WTC11 (cell line): ENCODE results near the gene PRDX2. TPM values are rescaled to one million over a fixed set of nuclear protein-coding genes. Genes with fewer than 3 reads are reported as not detected.

ENCODE experiments used
- ATAC-seq: fragments of 200-7000 bp; cut with Tn5 transposase; 2 replicates; pipeline ENCODE4 v1.10.0; 2021; ENCODE audit warnings: mild to moderate bottlenecking, moderate library complexity
- CTCF ChIA-PET: fragments of 300-600 bp; sonication (Branson Sonifier 250); formaldehyde crosslinking; loops from one replicate; lab custom pipeline; 2021; ENCODE audit warnings: antibody characterized with exemption; lab: Charles Lee
- POLR2A ChIA-PET: fragments of 350-600 bp; sonication (Branson Sonifier 250); formaldehyde crosslinking; loops from one replicate; lab custom pipeline; 2021; ENCODE audit warnings: antibody characterized with exemption; lab: Charles Lee
- DNase-seq: peaks from one replicate; pipeline ENCODE4 v3.0.0; 2021; ENCODE audit warnings: low spot score
- H3K27ac Mint-ChIP-seq: 2 replicates; pipeline ENCODE4 v1.8.0; 2021; ENCODE audit warnings: mixed read lengths
- H3K27me3 Mint-ChIP-seq: 2 replicates; pipeline ENCODE4 v1.8.0; 2021; ENCODE audit warnings: low read depth, mild to moderate bottlenecking, moderate library complexity, mixed read lengths
- H3K36me3 Mint-ChIP-seq: 2 replicates; pipeline ENCODE4 v1.8.0; 2021; ENCODE audit warnings: mixed read lengths
- H3K4me1 Mint-ChIP-seq: 2 replicates; pipeline ENCODE4 v1.8.0; 2022; ENCODE audit warnings: mixed read lengths
- H3K4me3 Mint-ChIP-seq: 2 replicates; pipeline ENCODE4 v1.8.0; 2021; ENCODE audit warnings: mild to moderate bottlenecking, moderate library complexity, mixed read lengths
- H3K9me3 Mint-ChIP-seq: 2 replicates; pipeline ENCODE4 v1.8.0; 2021; ENCODE audit warnings: mixed read lengths
- ATF1 ChIP-seq: sonication (generic); formaldehyde crosslinking; IDR thresholded peaks from 2 replicates; pipeline ENCODE4 v1.8.1; 2023; ENCODE audit warnings: mild to moderate bottlenecking, moderate library complexity, missing genetic modification reagents
- ATF2 ChIP-seq: sonication (generic); formaldehyde crosslinking; IDR thresholded peaks from 2 replicates; pipeline ENCODE4 v1.8.1; 2022; ENCODE audit warnings: low read depth, missing genetic modification reagents, borderline replicate concordance
- CDX4 ChIP-seq: fragments of 250-450 bp; sonication (Bioruptor Pico); IDR thresholded peaks from 2 replicates; pipeline ENCODE4 v1.9.0; 2021; ENCODE audit warnings: moderate library complexity, mild to moderate bottlenecking, inconsistent platforms, borderline replicate concordance
- CREB1 ChIP-seq: sonication (generic); formaldehyde crosslinking; IDR thresholded peaks from 2 replicates; pipeline ENCODE4 v1.8.0; 2023; ENCODE audit warnings: mild to moderate bottlenecking, missing genetic modification reagents
- E2F5 ChIP-seq: sonication (generic); formaldehyde crosslinking; IDR thresholded peaks from 2 replicates; pipeline ENCODE4 v1.8.1; 2022; ENCODE audit warnings: mild to moderate bottlenecking, moderate library complexity, missing genetic modification reagents
- ELF4 ChIP-seq: sonication (generic); formaldehyde crosslinking; IDR thresholded peaks from 2 replicates; pipeline ENCODE4 v1.8.1; 2022; ENCODE audit warnings: low read depth, mild to moderate bottlenecking, moderate library complexity, missing genetic modification reagents
- ESRRA ChIP-seq: sonication (generic); formaldehyde crosslinking; IDR thresholded peaks from 2 replicates; pipeline ENCODE4 v1.8.1; 2022; ENCODE audit warnings: mild to moderate bottlenecking, missing genetic modification reagents, borderline replicate concordance
- FOXP4 ChIP-seq: sonication (generic); formaldehyde crosslinking; IDR thresholded peaks from 2 replicates; pipeline ENCODE4 v1.8.0; 2022; ENCODE audit warnings: mild to moderate bottlenecking, missing genetic modification reagents
- GABPB1 ChIP-seq: sonication (generic); formaldehyde crosslinking; IDR thresholded peaks from 2 replicates; pipeline ENCODE4 v1.8.1; 2023; ENCODE audit warnings: mild to moderate bottlenecking, missing genetic modification reagents
- HMGXB4 ChIP-seq: sonication (generic); formaldehyde crosslinking; IDR thresholded peaks from 2 replicates; pipeline ENCODE4 v1.8.1; 2023; ENCODE audit warnings: mild to moderate bottlenecking, moderate library complexity, missing genetic modification reagents
- JUN ChIP-seq: sonication (generic); formaldehyde crosslinking; IDR thresholded peaks from 2 replicates; pipeline ENCODE4 v1.8.0; 2023; ENCODE audit warnings: mild to moderate bottlenecking, missing genetic modification reagents
- NFATC4 ChIP-seq: fragments of 250-450 bp; sonication (Bioruptor Pico); IDR thresholded peaks from 2 replicates; pipeline ENCODE4 v1.9.0; 2021; ENCODE audit warnings: mild to moderate bottlenecking
- NR3C1 ChIP-seq: sonication (generic); formaldehyde crosslinking; conservative IDR thresholded peaks from 2 replicates; pipeline ENCODE4 v1.8.1; 2023; ENCODE audit warnings: low read depth, mild to moderate bottlenecking, missing genetic modification reagents
- SMAD4 ChIP-seq: sonication (generic); formaldehyde crosslinking; IDR thresholded peaks from 2 replicates; pipeline ENCODE4 v1.8.0; 2022; ENCODE audit warnings: mild to moderate bottlenecking, missing genetic modification reagents
- TEAD1 ChIP-seq: sonication (generic); formaldehyde crosslinking; IDR thresholded peaks from 2 replicates; pipeline ENCODE4 v1.8.0; 2022; ENCODE audit warnings: mild to moderate bottlenecking, missing genetic modification reagents
- TEAD4 ChIP-seq: sonication (generic); formaldehyde crosslinking; IDR thresholded peaks from 2 replicates; pipeline ENCODE4 v1.8.0; 2022; ENCODE audit warnings: mild to moderate bottlenecking, missing genetic modification reagents
- TP53 ChIP-seq: sonication (generic); formaldehyde crosslinking; IDR thresholded peaks from 2 replicates; pipeline ENCODE4 v1.8.1; 2023; ENCODE audit warnings: mild to moderate bottlenecking, missing genetic modification reagents
- USF1 ChIP-seq: sonication (generic); formaldehyde crosslinking; IDR thresholded peaks from 2 replicates; pipeline ENCODE4 v1.8.0; 2022; ENCODE audit warnings: mild to moderate bottlenecking, missing genetic modification reagents
- USF2 ChIP-seq: sonication (generic); formaldehyde crosslinking; IDR thresholded peaks from 2 replicates; pipeline ENCODE4 v1.8.1; 2023; ENCODE audit warnings: mild to moderate bottlenecking, missing genetic modification reagents, moderate library complexity
- ZBTB21 ChIP-seq: sonication (generic); formaldehyde crosslinking; IDR thresholded peaks from 2 replicates; pipeline ENCODE4 v1.8.1; 2023; ENCODE audit warnings: mild to moderate bottlenecking, missing genetic modification reagents, borderline replicate concordance
- ZNF138 ChIP-seq: sonication (generic); formaldehyde crosslinking; conservative IDR thresholded peaks from 2 replicates; pipeline ENCODE4 v1.8.1; 2022; ENCODE audit warnings: mild to moderate bottlenecking, moderate library complexity, missing genetic modification reagents
- ZNF263 ChIP-seq: sonication (generic); formaldehyde crosslinking; IDR thresholded peaks from 2 replicates; pipeline ENCODE4 v1.8.1; 2022; ENCODE audit warnings: low read depth, mild to moderate bottlenecking, moderate library complexity, missing genetic modification reagents
- total RNA-seq: library from RNA; stranded (reverse); gene quantifications from 3 replicates; pipeline ENCODE4 v1.2.3, GENCODE V29; 2021

PRDX2 gene
- total RNA-seq, 1 experiment from 2014 or later, result 378 TPM

GRCh38 chr19:12792853-12793289 lies 8.7 kb downstream of the PRDX2 start:
- Mint-ChIP-seq H3K36me3 (peaks cover 5% of the 10 kb centered on the region), H3K4me1 (peaks cover 39% of the 10 kb centered on the region), H3K27me3 (peaks cover 32% of the 10 kb centered on the region), H3K4me3 (peak overlapping the region; percentile 84), H3K9me3 (no peaks in the 10 kb centered on the region), H3K27ac (no peak overlapping the region)
- DNase-seq (no peak), ATAC-seq (no peak)
- CTCF ChIA-PET, result interaction anchor here (0.6 to 14.0 kb wide), 17 partner anchors 8 to 173 kb away, joined by 3 to 341 read pairs (median 5); partner anchors contain the start of genes HOOK2, PRDX2, RNASEH2A and THSD8
- TF ChIP-seq ELF4 (CRISPR knock-in tag) (no peak), HMGXB4 (CRISPR knock-in tag) (0 out of 2 replicates have a peak, but pooled peaks have one; percentile 5)
- POLR2A ChIA-PET, result interaction anchor here (0.6 to 3.1 kb wide), 15 partner anchors 9 to 112 kb away, joined by 3 to 29 read pairs (median 4); partner anchors contain the start of genes HOOK2, PRDX2, RNASEH2A and THSD8

GRCh38 chr19:12792051-12792852 lies 9.3 kb downstream of the PRDX2 start:
- Mint-ChIP-seq H3K9me3 (no peaks in the 10 kb centered on the region), H3K27ac (no peak overlapping the region)
- CTCF ChIA-PET, result interaction anchor here (0.6 to 14.0 kb wide), 19 partner anchors 9 to 1328 kb away, joined by 3 to 341 read pairs (median 4); partner anchors contain the start of genes HOOK2, PRDX2 and THSD8
- TF ChIP-seq ZNF138 (CRISPR knock-in tag) (no peak), ESRRA (CRISPR knock-in tag) (peak; percentile 86), ZBTB21 (CRISPR knock-in tag) (no peak), USF2 (CRISPR knock-in tag) (peak; percentile 79), TP53 (CRISPR knock-in tag) (no peak), SMAD4 (no peak), USF1 (peak; percentile 57), GABPB1 (0 out of 2 replicates have a peak, but pooled peaks have one; percentile 28), CREB1 (CRISPR knock-in tag) (peak; percentile 74; the same call in 1 of the 2 replicates), ATF1 (no peak), ATF2 (CRISPR knock-in tag) (no peak), HMGXB4 (CRISPR knock-in tag) (peak; percentile 74; the same call in 1 of the 2 replicates), FOXP4 (CRISPR knock-in tag) (0 out of 2 replicates have a peak, but pooled peaks have one; percentile 66), CDX4 (CRISPR knock-in tag) (no peak), E2F5 (CRISPR knock-in tag) (no peak), NR3C1 (CRISPR knock-in tag) (no peak), NFATC4 (no peak), TEAD4 (CRISPR knock-in tag) (no peak), TEAD1 (CRISPR knock-in tag) (no peak), JUN (0 out of 2 replicates have a peak, but pooled peaks have one; percentile 23), ZNF263 (CRISPR knock-in tag) (0 out of 2 replicates have a peak, but pooled peaks have one; percentile 24)

More at GRCh38 chr19:12792051-12792852, 9.3 kb downstream of the PRDX2 start:
- peak; percentile 80 for DNase-seq
- Mint-ChIP-seq H3K36me3 (peaks cover 4% of the 10 kb centered on the region; the same call in 1 of the 2 replicates), H3K4me3 (peak overlapping the region; percentile 84), H3K27me3 (peaks cover 32% of the 10 kb centered on the region), H3K4me1 (peaks cover 39% of the 10 kb centered on the region)
- ATAC-seq, result no peak
- POLR2A ChIA-PET, result interaction anchor here (0.6 to 3.1 kb wide), 16 partner anchors 9 to 173 kb away, joined by 3 to 29 read pairs (median 3); partner anchors contain the start of genes DNASE2, HOOK2, PRDX2 and RNASEH2A
